22Rv1 (cell line): ENCODE data around the gene LRRK1.

Experiments used
- ZFX ChIP-seq: fragments of 450-650 bp; IDR thresholded peaks from 2 replicates; pipeline ENCODE4 v1.6.1; 2017; ENCODE audit warnings: antibody characterized with exemption, borderline replicate concordance
- TF ChIP-seq, protein P1 (sequence below): fragments of 450-650 bp; IDR thresholded peaks from 2 replicates; pipeline ENCODE4 v1.5.1; 2017; ENCODE audit warnings: mild to moderate bottlenecking

DNA sequence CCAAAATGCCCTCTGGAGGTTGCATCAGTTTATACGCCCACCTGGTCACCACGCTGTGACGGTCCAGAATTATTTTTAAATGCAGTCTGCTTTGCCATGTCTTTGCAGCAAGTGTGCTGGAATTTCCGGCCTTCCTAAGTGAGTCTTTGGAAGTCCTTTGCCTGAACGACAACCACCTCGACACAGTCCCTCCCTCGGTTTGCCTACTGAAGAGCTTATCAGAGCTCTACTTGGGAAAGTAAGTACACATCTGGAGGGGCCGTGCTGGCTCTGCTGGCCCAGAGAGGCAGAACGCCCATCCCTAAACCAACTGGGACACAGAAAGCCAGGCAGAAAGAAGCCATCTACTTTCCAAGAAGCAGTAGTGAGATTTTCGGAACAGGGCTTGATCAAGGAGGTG is 101.8 kb downstream of the LRRK1 start:
- TF ChIP-seq, protein P1, sequence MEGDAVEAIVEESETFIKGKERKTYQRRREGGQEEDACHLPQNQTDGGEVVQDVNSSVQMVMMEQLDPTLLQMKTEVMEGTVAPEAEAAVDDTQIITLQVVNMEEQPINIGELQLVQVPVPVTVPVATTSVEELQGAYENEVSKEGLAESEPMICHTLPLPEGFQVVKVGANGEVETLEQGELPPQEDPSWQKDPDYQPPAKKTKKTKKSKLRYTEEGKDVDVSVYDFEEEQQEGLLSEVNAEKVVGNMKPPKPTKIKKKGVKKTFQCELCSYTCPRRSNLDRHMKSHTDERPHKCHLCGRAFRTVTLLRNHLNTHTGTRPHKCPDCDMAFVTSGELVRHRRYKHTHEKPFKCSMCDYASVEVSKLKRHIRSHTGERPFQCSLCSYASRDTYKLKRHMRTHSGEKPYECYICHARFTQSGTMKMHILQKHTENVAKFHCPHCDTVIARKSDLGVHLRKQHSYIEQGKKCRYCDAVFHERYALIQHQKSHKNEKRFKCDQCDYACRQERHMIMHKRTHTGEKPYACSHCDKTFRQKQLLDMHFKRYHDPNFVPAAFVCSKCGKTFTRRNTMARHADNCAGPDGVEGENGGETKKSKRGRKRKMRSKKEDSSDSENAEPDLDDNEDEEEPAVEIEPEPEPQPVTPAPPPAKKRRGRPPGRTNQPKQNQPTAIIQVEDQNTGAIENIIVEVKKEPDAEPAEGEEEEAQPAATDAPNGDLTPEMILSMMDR = no peak
- no peak for TF ChIP-seq ZFX
